HepG2 (cell line): ENCODE results near the gene FNDC10.

Experiments
- ATF1 ChIP-seq: IDR thresholded peaks from 2 replicates; pipeline ENCODE4 v1.6.1; 2016; ENCODE audit warnings: mild to moderate bottlenecking, control low read depth
- CTCF ChIP-seq: sonication (generic); formaldehyde crosslinking; IDR thresholded peaks from 2 replicates; pipeline ENCODE4 v1.5.0; 2020; ENCODE audit warnings: mild to moderate bottlenecking, missing genetic modification reagents, moderate library complexity
- DMTF1 ChIP-seq: sonication (generic); formaldehyde crosslinking; IDR thresholded peaks from 2 replicates; pipeline ENCODE4 v1.4.0; 2020; ENCODE audit warnings: mild to moderate bottlenecking, missing genetic modification reagents
- DR1 ChIP-seq: sonication (generic); formaldehyde crosslinking; IDR thresholded peaks from 2 replicates; pipeline ENCODE4 v1.8.0; 2021; ENCODE audit warnings: mild to moderate bottlenecking, missing genetic modification reagents, inconsistent platforms
- EEA1 ChIP-seq: sonication (generic); formaldehyde crosslinking; IDR thresholded peaks from 2 replicates; pipeline ENCODE4 v1.5.1; 2020; ENCODE audit warnings: mild to moderate bottlenecking, missing genetic modification reagents, borderline replicate concordance
- EZH2 ChIP-seq: conservative IDR thresholded peaks from 2 replicates; pipeline ENCODE4 v1.6.1; 2012; ENCODE audit warnings: mild to moderate bottlenecking, low read depth, low read length, moderate library complexity
- GTF3A ChIP-seq: sonication (generic); formaldehyde crosslinking; conservative IDR thresholded peaks from 2 replicates; pipeline ENCODE4 v1.4.0; 2020; ENCODE audit warnings: mild to moderate bottlenecking, missing genetic modification reagents
- HOXA5 ChIP-seq: sonication (generic); formaldehyde crosslinking; IDR thresholded peaks from 2 replicates; pipeline ENCODE4 v1.4.0; 2020; ENCODE audit warnings: missing genetic modification reagents
- IRF1 ChIP-seq: sonication (generic); formaldehyde crosslinking; IDR thresholded peaks from 2 replicates; pipeline ENCODE4 v1.4.0; 2020; ENCODE audit warnings: low read depth, mild to moderate bottlenecking, missing genetic modification reagents
- MAZ ChIP-seq, 2 experiments: sonication (generic) in 1 of 2; formaldehyde crosslinking in 1 of 2; IDR thresholded peaks; 2 replicates each; pipeline versions ENCODE4 v1.5.0 to v1.6.1; 2012 to 2020; ENCODE audit warnings: low read depth in 2 of 2, mild to moderate bottlenecking in 2 of 2, borderline replicate concordance in 1 of 2, improper control_type of control experiment in 1 of 2, low read length in 1 of 2, missing genetic modification reagents in 1 of 2, moderate library complexity in 1 of 2
- POLR2A ChIP-seq, 2 experiments: IDR thresholded peaks; 2 replicates each; pipeline ENCODE4 v1.6.1; 2011; ENCODE audit warnings: low read depth in 2 of 2, low read length in 2 of 2, mild to moderate bottlenecking in 1 of 2, moderate library complexity in 1 of 2; ENCODE audit not compliant: insufficient read depth in 1 of 2
- ZFP41 ChIP-seq: sonication (generic); formaldehyde crosslinking; IDR thresholded peaks from 2 replicates; pipeline ENCODE4 v1.4.0; 2020; ENCODE audit warnings: mild to moderate bottlenecking, missing genetic modification reagents, borderline replicate concordance

- no peak for TF ChIP-seq HOXA5 (CRISPR knock-in tag)
- no peak for TF ChIP-seq DMTF1 (CRISPR knock-in tag)
- no peak for TF ChIP-seq ZFP41
- TF ChIP-seq EEA1: no peak
- TF ChIP-seq DR1 (CRISPR knock-in tag): no peak
- no peak for TF ChIP-seq IRF1 (CRISPR knock-in tag)
- TF ChIP-seq CTCF (CRISPR knock-in tag): no peak
- TF ChIP-seq EZH2: no peak
- no peak for TF ChIP-seq POLR2A (IDR thresholded peaks at IDR 0.05; ENCODE audit: insufficient read depth in 1 of 2, low read depth in 2 of 2, low read length in 2 of 2)
- TF ChIP-seq ATF1 (CRISPR knock-in tag): no peak
- TF ChIP-seq GTF3A: no peak
- TF ChIP-seq MAZ (IDR thresholded peaks at IDR 0.05; ENCODE audit: borderline replicate concordance, low read depth, low read length): no peak
- no peak for TF ChIP-seq MAZ (CRISPR knock-in tag; IDR thresholded peaks at IDR 0.05; ENCODE audit: low read depth)
Measured at GRCh38 chr1:1627829-1628753, 28.2 kb upstream of the FNDC10 start.
